Measurements from ENCODE around the gene PLPPR2.
"Not testable (repeated sequence)": the region's sequence is repeated elsewhere in the genome, so short reads cannot be mapped to it uniquely, and the experiment has no call there.

Gene PLPPR2

GRCh38 chr19:11342429-11342828, 12.8 kb upstream of the PLPPR2 start:
- no peak for DNase-seq

GRCh38 chr19:11345122-11345803, 10.0 kb upstream of the PLPPR2 start:
- peak; percentile 4 for DNase-seq

GRCh38 chr19:11346104-11346940, 8.9 kb upstream of the PLPPR2 start, which contains the start of the genes CCDC159 and TMEM205:
CCDC159 (plus strand) TSS chr19:11346519; CDS start chr19:11346607, 88 bp downstream.
TMEM205 (minus strand) TSS chr19:11346268; CDS start chr19:11345619, 649 bp downstream.
- DNase-seq, result peak; percentile 99

GRCh38 chr19:11347546-11348039, 7.6 kb upstream of the PLPPR2 start:
- no peak for DNase-seq

GRCh38 chr19:11349171-11349570, 6.1 kb upstream of the PLPPR2 start:
- DNase-seq, result no peak

GRCh38 chr19:11354102-11354501, 1.1 kb upstream of the PLPPR2 start:
- not testable (repeated sequence) for DNase-seq

- DNase-seq, result no peak
Observed at GRCh38 chr19:11356074-11356397, 804 bp downstream of the PLPPR2 start.

GRCh38 chr19:11356676-11357550, 1.7 kb downstream of the PLPPR2 start:
- DNase-seq, result no peak

- no peak for DNase-seq
Observed at GRCh38 chr19:11359421-11359820, 4.2 kb downstream of the PLPPR2 start.

GRCh38 chr19:11361037-11361770, 6.0 kb downstream of the PLPPR2 start:
- peak; percentile 44 for DNase-seq

GRCh38 chr19:11361771-11362731, 6.8 kb downstream of the PLPPR2 start:
- DNase-seq, result no peak

- DNase-seq, result no peak
Observed at GRCh38 chr19:11363881-11364280, 8.6 kb downstream of the PLPPR2 start.

GRCh38 chr19:11364296-11364904, 9.2 kb downstream of the PLPPR2 start:
- no peak for DNase-seq

GRCh38 chr19:11364935-11365334, 9.7 kb downstream of the PLPPR2 start:
- no peak for DNase-seq

- no peak for DNase-seq
Observed at GRCh38 chr19:11365557-11366117, 10.4 kb downstream of the PLPPR2 start.

- no peak for DNase-seq
Observed at GRCh38 chr19:11367528-11367927, 12.3 kb downstream of the PLPPR2 start.

GRCh38 chr19:11370744-11371143, 15.5 kb downstream of the PLPPR2 start:
- DNase-seq, result no peak

GRCh38 chr19:11373166-11373884, 18.1 kb downstream of the PLPPR2 start:
- DNase-seq, result peak; percentile 66

GRCh38 chr19:11373885-11374432, 18.7 kb downstream of the PLPPR2 start:
- no peak for DNase-seq
